Left hindlimb (tissue), 1 donor: ENCODE data around the gene CITED2.
"Not testable (repeated sequence)": the region's sequence is repeated elsewhere in the genome, so short reads cannot be mapped to it uniquely, and the experiment has no call there.

Experiments
- DNase-seq: peaks from one replicate; pipeline ENCODE4 v3.0.0-alpha.2; 2018

Gene CITED2

GRCh38 chr6:139374357-139375225 is at the start of gene CITED2:
Gene CITED2 (minus strand): TSS chr6:139374648. CDS start chr6:139373944, 704 bp downstream.
- DNase-seq, result peak; percentile 95

- DNase-seq, result no peak
Measured at GRCh38 chr6:139423037-139423703, 48.7 kb upstream of the CITED2 start.

GRCh38 chr6:139422105-139423036 is 47.9 kb upstream of the CITED2 start:
- DNase-seq, result no peak

DNA sequence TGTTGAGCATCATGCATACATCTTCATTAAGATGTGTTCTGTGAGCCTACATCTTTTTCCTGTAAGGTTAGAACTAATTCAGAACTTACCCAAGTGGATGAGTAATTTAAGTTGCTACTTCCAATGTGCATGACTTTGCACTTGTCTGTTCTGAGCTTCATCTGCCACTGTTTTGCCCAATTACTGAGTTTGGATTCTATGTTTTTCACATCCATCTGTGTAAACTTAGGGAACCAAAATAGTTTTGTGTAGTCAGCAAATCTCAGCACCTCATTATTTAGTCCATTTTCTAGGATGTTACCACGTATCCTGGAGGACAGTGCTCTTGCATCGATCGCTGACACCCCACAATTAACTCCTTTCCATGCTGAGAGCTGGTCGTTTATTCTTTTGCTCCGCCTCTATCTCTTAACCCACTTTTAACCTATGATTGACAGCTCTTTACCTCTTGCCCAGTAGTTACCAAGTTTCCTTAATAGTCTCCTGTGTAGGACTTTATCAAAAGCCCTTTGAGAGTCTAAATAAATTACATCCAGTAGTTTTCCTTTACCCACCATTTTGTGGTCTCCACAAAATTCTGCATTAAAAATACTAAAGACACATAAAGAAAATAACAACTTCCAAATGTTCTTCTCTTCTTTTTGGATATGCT is 44.2 kb upstream of the CITED2 start:
- DNase-seq, result no peak

GRCh38 chr6:139416146-139416545 is 41.7 kb upstream of the CITED2 start:
- DNase-seq, result no peak

DNA sequence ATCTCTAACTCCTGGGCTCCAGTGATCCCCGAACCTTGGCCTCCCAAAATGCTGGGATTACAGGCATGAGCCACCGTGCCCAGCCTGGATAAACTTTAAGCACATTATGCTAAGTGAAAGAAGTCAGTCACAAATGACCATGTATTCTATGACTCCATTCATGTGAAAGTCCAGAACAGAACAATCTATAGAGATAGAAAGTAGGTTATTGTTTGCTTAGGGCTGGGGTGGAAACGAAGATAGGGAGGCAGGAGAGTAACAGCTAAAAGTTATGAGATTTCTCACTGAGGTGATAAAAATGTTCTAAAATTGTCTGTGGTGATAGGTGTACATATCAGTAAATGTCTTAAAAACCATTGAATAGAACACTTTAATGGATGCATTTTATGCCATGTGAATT is 40.9 kb upstream of the CITED2 start:
- no peak for DNase-seq

DNA sequence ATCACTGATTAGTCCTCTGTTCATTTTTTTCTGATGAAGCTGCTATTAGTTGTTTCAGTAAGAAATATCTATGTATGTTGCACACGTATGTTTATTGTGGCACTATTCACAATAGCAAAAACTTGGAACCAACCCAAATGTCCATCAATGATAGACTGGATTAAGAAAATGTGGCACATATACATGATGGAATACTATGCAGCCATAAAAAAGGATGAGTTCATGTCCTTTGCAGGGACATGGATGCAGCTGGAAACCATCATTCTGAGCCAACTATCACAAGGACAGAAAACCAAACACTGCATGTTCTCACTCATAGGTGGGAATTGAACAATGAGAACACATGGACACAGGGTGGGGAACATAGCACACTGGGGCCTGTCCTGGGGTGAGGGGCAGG is 37.7 kb upstream of the CITED2 start:
- not testable (repeated sequence) for DNase-seq

DNA sequence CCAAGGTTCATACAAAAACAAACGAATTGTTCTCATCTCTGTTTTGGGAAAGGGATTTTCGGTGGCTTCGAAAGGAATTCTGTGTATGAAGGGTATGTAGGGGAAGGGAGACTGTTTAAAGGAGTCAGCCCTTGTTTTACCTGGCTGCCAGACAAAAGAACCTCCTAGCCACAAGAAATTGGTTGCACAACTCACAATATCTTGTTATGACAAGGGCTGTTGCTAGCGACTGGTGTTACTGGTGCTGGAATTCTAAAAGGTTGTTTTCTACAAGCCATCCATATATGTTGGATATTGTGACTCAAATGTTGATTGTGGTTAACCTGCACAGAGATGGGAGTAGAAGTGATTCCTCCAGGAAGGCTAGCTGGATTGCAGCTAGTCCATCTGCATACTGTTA is 34.6 kb upstream of the CITED2 start:
- DNase-seq, result no peak

DNA sequence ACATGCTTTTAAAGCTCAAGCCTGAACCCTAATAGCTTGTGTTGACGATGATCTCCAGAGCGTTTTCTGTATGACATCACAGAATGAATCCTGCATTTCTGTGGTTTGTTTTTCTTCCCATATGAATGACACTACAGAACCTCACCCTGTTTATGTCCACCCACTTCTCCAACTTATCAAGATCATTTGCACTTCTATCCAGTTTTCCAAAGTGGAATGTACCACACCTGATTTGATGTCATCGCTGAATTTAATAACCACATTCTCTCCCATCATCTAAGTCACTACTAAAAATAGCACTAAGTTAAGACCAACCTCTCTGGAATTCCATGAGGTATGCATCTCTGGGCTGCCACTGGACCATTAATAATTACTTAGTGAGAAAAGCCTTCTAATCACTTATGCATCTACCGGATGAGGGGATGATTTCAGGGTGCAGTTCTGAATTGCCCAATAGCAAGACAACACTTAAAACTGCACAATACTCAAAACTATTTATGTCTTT is 33.3 kb upstream of the CITED2 start:
- DNase-seq, result no peak

GRCh38 chr6:139406577-139407343 is 32.3 kb upstream of the CITED2 start:
- no peak for DNase-seq

DNA sequence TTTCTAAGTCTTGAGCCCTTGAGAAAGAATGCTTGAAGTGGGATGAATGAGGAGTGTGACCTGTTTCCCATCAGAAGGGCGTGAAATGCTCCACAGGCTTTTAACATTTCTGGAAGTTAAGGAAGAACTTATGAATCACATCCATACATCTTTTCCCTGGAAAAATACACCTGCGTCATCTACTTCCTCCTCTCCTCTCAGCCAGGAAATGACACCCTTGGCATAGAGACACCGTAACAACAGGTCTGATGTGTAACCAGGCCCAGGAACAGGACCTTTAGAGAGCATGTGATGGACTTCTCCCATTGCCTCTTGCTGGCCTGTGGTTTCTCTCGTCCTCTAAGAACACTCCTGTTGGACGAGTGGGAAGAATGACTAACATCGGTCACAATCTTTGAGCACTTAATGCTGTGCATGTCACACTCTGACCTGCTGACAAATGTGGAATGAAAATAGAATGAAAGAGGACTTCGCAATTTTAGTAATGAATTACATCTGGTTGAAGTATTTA is 28.5 kb upstream of the CITED2 start:
- DNase-seq, result no peak

- DNase-seq, result no peak
Measured at GRCh38 chr6:139398658-139399057, 24.2 kb upstream of the CITED2 start.

DNA sequence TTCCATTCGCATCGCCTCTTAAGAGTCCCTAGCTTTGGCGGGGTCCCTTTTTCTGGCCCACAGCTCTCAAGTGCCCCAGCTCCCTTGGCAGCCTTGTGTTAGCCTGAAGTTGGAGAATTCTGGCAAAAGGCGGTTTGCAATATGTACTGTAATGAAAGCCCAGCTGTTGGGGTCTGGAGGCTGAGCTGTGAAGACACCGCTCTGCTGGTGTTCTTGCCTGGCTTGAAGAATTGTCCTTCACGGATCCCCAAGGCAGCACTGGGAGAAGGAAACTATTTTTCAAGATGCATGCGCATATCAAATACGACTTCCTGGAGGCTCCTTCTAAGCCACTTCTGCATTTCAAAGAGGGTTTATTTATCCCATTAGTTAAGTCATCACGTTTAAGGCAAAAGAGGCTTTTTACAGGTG is 21.4 kb upstream of the CITED2 start:
- no peak for DNase-seq

DNA sequence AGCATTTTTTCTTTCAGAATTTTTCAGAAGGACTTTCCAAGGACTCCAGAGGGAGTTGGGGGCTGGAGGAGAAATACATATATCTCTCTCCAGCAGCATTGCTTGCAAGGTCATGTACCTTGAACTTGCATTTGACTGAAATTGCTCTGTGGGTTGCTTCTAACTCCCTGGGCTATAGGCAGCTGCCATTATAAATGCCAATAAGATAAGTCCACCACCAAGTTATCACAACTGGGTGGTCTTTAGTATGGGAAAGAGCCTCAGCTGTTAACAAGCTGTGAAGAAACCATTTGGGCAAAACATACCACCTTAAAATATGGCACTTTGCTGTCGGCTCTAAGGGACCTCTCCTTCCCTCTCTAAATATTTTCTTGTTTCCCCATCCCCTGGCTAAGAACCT is 20.9 kb upstream of the CITED2 start:
- no peak for DNase-seq

- no peak for DNase-seq
Measured at GRCh38 chr6:139394027-139394649, 19.7 kb upstream of the CITED2 start.

- no peak for DNase-seq
Measured at GRCh38 chr6:139392794-139393193, 18.3 kb upstream of the CITED2 start.

DNA sequence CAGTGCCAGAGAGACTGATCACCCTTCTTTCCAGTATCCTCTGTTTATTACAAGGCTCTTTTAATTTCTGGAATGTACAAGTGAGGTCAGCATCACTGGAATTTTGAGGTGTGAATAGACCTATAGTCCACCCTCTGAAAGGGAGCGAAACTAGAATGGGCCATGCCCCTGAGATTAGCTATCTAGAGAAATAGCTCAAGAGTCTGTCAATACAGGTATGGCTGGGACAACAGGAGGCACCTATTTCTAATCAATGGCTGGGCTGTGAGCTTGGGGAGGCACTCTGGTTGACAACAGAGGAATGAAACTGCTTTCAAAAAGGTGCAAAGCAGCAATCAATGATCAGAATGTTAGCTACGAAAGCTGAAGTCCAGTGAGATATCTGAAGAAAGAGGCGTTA is 17.3 kb upstream of the CITED2 start:
- DNase-seq, result no peak

GRCh38 chr6:139390447-139390846 is 16.0 kb upstream of the CITED2 start:
- no peak for DNase-seq

DNA sequence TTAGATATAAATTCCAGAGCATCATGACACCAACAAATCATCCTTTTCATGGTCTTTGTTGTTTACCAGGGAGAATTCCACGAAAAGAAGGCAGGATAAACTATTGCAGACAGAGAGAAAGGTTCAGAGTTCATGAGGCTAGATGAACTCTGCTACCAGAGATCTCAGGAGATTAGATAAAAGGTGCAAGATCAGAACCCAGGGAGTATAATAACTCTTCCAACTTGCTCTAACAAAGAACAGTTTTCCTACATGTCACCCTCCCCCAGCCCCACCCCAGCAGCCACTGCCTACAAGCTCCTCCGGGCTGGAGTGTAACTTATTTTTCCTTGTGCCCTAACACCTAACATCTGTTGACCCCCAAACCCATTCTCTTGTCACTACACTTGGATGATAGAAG is 13.9 kb upstream of the CITED2 start:
- no peak for DNase-seq

- no peak for DNase-seq
Measured at GRCh38 chr6:139386404-139386803, 12.0 kb upstream of the CITED2 start.
